ENCODE data around the gene LILRA6. TPM values are rescaled to one million over a fixed set of nuclear protein-coding genes. Genes with fewer than 3 reads are reported as not detected.

LILRA6 gene
- total RNA-seq, 1 donor from 2014 or later, result 1.1 TPM

DNA sequence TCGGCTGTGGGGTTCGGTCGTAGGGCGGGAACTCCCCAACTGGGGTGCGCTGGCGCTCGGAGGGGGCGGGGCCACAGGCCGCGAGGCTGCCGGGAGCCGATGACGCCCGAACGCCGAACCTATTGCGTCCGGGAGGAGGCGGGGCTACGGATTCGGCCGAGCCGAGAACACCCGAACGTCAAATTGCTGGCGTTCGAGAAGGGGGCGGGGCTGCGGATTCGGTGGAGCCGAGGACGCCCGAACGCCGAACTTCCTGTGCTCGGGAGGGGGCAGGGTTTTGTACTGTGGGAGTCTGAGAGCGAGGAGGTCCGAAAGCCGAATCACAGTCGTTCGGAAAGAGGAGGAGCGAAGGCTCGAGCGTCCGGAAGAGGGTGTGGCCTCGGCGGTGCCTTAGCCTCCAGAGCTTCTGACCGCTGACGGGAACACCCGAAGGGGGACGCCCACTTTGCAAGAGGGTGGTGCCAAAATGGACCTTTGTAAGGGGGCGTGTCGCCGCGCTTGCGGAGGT, 52.0 kb downstream of the LILRA6 start:
- intact Hi-C loops (cut with micrococcal nuclease), result loop anchor here (1.0 to 5.0 kb wide), 11 partner anchors 10 to 1951 kb away; partner anchors contain the start of genes CNOT3, LENG1, MYADM and NDUFA3

DNA sequence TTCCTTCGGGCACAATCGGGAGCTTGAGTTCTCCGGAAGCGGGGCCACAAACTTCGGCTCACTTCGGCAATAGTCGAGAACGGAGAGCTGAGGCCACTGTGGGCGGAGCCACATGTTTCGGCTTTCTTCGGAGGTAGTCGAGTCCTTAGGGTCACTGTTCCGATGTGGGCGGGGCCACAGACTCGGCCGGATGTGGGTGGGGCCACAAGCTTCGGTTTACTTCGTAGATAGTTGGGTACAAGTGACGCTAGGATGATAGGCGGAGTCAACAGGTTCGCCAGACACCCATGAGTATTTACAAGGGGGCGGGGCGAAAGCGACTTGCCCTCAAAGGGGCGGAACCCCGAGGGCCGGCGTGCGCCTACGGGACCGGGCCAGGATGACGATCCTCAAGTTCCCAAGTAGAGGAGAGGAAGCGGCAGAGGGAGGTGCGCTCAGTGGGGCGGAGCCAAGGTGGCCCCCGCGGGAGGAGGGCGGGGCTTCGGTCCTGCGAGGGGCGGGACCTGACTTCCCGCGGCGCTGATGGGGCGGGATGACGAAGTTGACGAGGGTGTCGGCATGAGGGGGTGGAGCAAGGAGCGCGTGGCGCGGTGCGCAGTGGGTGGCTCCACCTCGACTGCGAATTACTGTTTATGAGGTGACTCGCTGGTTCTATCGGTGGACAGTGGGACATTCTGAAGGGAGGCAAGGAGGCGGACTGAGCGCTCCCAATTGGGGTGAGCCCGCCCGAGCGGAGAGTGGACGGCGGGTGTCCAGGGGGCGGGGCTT, 52.7 kb downstream of the LILRA6 start:
- intact Hi-C loops (cut with micrococcal nuclease), result loop anchor here (1.0 to 5.0 kb wide), 17 partner anchors 10 to 1951 kb away; partner anchors contain the start of genes CNOT3, FIZ1, KMT5C and LENG1

- intact Hi-C loops (cut with micrococcal nuclease), result loop anchor here (1.0 to 2.0 kb wide), 7 partner anchors 11 to 1932 kb away; partner anchors contain the start of genes FIZ1, KMT5C, LENG8 and ZNF787
These were observed 53.4 kb downstream of the LILRA6 start, which contains the start of gene MBOAT7 for GRCh38 chr19:54189145-54189734. MBOAT7 (minus strand) TSS chr19:54189580; CDS start chr19:54188508, 1,072 bp downstream.

DNA sequence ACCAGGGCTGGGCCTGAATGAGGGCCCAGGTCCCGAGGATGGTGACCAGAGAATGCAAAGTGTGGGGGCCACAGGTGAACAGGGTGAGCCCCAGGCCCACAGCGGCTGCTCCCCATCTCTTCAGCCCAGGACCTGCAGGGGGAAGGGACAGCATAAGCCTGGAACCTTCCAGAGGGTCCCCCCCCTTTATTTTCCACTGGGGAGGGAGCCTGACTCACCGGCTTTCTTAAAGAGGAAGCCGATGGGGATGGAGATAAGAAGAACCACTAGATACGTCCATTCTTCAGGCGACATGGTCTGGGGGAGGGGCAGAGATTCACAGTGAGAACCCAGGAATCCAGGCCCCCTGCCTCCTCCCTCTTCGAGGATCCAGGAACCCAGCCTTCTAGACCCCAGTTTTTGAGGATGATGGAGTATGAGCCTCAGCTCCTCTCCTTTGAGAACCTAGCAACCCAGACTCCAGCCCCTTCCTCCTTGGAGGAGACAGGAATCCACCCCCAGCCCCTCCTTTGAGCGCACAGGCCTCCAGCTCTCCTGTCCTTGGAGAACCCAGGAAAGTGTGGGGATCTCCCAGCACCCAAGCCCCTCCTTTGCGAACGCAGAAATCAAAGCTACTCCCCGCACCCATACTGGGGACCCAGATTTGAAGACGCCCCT, 54.2 kb downstream of the LILRA6 start:
- intact Hi-C loops (cut with micrococcal nuclease), result loop anchor here (2.0 kb wide), 1 partner anchor 20 kb away; no protein-coding TSS in a partner anchor

- intact Hi-C loops (cut with micrococcal nuclease), result no loop called here
These were observed 55.6 kb downstream of the LILRA6 start for GRCh38 chr19:54186934-54187381.

Other genes with a start within 250 kb of the LILRA6 start
- gene VSTM1, start 178.9 kb downstream of the LILRA6 start, total RNA-seq, result not detected in 2 replicates
- not detected in 2 replicates for gene TARM1, start 161.4 kb downstream of the LILRA6 start, total RNA-seq
- 0.22 TPM in 1 of 2 replicates, not detected in the other for gene OSCAR, start 142.0 kb downstream of the LILRA6 start, total RNA-seq
- 108 and 124 TPM in 2 replicates for gene NDUFA3, start 139.9 kb downstream of the LILRA6 start, total RNA-seq
- gene TFPT, start 127.1 kb downstream of the LILRA6 start, total RNA-seq, result 39.3 and 48.5 TPM in 2 replicates
- gene PRPF31, start 127.0 kb downstream of the LILRA6 start, total RNA-seq, result 71.4 and 76.7 TPM in 2 replicates
- gene CNOT3, start 105.0 kb downstream of the LILRA6 start, total RNA-seq, result 64.3 and 64.8 TPM in 2 replicates
- gene LENG1, start 83.1 kb downstream of the LILRA6 start, total RNA-seq, result 7.1 and 8.9 TPM in 2 replicates
- gene TMC4, start 69.6 kb downstream of the LILRA6 start, total RNA-seq, result 4.6 and 4.9 TPM in 2 replicates
- 54.2 and 60.6 TPM in 2 replicates for gene MBOAT7, start 53.2 kb downstream of the LILRA6 start, total RNA-seq
- gene TSEN34, start 51.5 kb downstream of the LILRA6 start, total RNA-seq, result 9.7 and 10.6 TPM in 2 replicates
- 1,118 and 1,120 TPM in 2 replicates for gene RPS9, start 41.9 kb downstream of the LILRA6 start, total RNA-seq
- 3.9 and 5.0 TPM in 2 replicates for gene LILRB3, start 19.8 kb downstream of the LILRA6 start, total RNA-seq
- gene LILRB5, start 14.5 kb upstream of the LILRA6 start, total RNA-seq, result not detected in 2 replicates
- gene LILRB2, start 38.3 kb upstream of the LILRA6 start, total RNA-seq, result not detected in 2 replicates
- not detected in 2 replicates for gene LILRA5, start 70.4 kb upstream of the LILRA6 start, total RNA-seq
- gene LILRA4, start 96.4 kb upstream of the LILRA6 start, total RNA-seq, result not detected in 2 replicates
- 94.0 and 99.5 TPM in 2 replicates for gene LAIR1, start 122.1 kb upstream of the LILRA6 start, total RNA-seq
- 2.2 and 2.4 TPM in 2 replicates for gene TTYH1, start 172.7 kb upstream of the LILRA6 start, total RNA-seq
- 199 and 214 TPM in 2 replicates for gene LENG8, start 206.4 kb upstream of the LILRA6 start, total RNA-seq
- gene LENG9, start 221.0 kb upstream of the LILRA6 start, total RNA-seq, result 6.0 and 7.1 TPM in 2 replicates
- gene CDC42EP5, start 230.5 kb upstream of the LILRA6 start, total RNA-seq, result not detected in 2 replicates